Choroid plexus epithelial cell (primary cell): ENCODE measurements around the gene GNAL.
"Not testable (repeated sequence)": the region's sequence is repeated elsewhere in the genome, so short reads cannot be mapped to it uniquely, and the experiment has no call there.

Experiments used
- DNase-seq: peaks from one replicate; pipeline ENCODE4 v3.0.0-alpha.2; 2010; ENCODE audit warnings: low read depth
- H3K4me3 ChIP-seq: 2 replicates; pipeline ENCODE4 v1.5.1; 2011; ENCODE audit warnings: low read depth, mild to moderate bottlenecking, control low read depth, low read length, moderate library complexity
- TF ChIP-seq, protein P1 (sequence below): conservative IDR thresholded peaks from 2 replicates; pipeline ENCODE4 v1.5.1; 2011; ENCODE audit warnings: low read depth, mild to moderate bottlenecking, control low read depth, inconsistent platforms, low read length, moderate library complexity

Gene GNAL

DNA sequence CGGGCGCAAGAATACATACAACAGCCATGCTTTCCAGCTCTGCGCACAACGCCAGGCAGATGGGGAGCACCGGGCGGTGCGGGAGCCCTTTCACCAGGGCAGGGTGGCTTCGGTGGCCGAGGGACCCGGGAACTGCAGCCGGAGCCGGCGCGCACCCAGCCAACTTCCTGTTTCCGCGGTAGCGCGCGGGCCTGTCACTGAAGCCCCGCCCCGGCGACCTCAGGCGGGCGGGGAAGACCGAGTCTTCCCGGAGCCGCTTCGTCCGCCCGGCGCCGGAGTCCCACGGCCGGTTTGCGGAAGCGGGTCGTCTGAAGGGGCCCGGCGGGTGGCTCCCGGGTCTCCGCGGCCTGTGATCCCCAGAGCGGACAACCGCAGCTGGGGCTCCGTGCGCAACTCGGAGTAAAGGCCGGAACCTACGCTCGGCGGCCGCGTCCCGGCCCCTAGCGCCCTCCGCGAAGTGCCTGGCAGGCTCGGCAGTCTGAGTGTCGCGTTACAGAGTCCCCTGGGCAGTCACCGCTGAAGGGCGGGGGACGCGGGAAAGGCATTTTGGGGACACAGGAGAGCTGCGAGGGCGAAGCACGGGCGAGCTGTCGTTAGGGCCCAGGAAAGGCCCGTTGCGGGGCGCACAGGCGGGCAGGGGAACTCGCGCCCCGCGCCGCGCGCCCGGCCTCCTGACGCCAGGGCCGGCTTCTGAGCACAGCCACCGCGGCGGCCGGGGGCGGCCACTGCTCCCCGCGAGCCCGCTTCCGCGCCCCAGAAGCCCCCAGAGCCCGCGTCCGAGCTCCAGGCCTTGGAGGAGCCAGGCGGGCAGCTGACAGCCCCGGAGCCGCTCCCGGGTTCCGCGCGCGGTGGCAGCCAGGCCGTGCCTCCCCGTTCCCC, 219.4 kb downstream of the GNAL start, which contains the start of gene MPPE1:
TSS of gene MPPE1 (minus strand) at position 136 of the 879 bp plus-strand sequence. CDS start 11,053 bp downstream, outside the sequence.
- H3K4me3 ChIP-seq: peak within 1 kb of the TSS; percentile 90
- peak; percentile 85 for DNase-seq
- TF ChIP-seq, protein P1, sequence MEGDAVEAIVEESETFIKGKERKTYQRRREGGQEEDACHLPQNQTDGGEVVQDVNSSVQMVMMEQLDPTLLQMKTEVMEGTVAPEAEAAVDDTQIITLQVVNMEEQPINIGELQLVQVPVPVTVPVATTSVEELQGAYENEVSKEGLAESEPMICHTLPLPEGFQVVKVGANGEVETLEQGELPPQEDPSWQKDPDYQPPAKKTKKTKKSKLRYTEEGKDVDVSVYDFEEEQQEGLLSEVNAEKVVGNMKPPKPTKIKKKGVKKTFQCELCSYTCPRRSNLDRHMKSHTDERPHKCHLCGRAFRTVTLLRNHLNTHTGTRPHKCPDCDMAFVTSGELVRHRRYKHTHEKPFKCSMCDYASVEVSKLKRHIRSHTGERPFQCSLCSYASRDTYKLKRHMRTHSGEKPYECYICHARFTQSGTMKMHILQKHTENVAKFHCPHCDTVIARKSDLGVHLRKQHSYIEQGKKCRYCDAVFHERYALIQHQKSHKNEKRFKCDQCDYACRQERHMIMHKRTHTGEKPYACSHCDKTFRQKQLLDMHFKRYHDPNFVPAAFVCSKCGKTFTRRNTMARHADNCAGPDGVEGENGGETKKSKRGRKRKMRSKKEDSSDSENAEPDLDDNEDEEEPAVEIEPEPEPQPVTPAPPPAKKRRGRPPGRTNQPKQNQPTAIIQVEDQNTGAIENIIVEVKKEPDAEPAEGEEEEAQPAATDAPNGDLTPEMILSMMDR: no peak

DNA sequence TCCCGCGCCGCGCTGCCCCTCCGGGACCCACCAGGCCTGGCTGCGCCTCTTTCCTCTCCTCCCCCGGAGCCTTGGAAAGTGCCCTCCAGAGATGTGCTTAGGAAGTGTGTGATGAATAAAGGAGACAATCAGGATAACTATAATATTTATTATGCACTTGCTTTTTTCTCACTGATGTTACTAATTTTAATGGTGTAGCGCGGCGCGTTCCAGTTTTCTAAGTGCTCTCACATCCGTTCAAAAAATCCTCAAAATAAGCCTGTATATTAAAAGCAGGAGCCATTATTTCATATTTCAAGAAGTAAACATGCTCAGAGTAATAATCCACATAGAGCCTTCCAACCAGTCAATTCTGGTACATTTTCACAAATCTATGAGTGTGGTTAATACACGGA, 220.0 kb downstream of the GNAL start:
- peak overlapping the region; percentile 90 for H3K4me3 ChIP-seq
- DNase-seq: peak; percentile 38
- TF ChIP-seq, protein P1: no peak

DNA sequence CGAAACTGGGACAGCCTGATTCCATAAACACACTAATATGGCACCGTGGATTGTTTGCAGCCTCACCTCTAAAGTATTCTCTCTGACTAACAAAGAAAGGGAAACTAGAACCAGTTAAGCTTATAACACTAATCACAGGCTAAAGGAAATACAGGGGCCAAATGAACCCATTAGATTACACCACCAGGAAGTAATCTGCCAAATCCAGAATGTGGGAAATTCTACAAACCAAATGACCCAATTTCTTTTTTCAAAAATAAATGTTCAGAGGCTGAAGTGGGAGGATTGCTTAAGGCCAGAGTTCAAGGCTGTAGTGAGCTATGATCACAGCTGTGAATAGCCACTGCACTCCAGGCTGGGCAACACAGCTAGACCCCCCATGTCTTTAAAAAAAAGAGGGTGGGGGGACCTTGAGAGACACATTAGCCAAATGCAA, 220.5 kb downstream of the GNAL start:
- TF ChIP-seq, protein P1: no peak
- no peak overlapping the region for H3K4me3 ChIP-seq
- no peak for DNase-seq

DNA sequence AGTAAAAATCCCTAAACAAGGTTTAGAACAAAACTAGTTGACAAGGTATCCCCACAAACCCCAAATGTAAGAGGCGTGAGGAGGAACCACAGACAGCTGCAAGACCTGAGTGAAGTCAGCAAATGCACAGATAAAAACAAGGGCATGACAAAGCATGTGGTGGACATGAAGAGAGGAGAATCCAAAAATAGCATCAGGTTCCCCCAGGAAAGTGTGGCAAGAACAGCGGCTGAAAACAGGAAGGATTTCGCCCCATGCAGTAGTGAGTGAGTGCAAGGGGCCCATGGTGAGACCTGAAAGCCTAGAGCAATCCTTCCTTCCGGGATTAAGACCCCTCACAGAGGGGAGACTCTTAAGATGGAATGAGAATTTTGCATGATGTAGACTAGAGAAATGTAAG, 227.8 kb downstream of the GNAL start:
- H3K4me3 ChIP-seq: not testable (repeated sequence)
- DNase-seq: peak; percentile 30

DNA sequence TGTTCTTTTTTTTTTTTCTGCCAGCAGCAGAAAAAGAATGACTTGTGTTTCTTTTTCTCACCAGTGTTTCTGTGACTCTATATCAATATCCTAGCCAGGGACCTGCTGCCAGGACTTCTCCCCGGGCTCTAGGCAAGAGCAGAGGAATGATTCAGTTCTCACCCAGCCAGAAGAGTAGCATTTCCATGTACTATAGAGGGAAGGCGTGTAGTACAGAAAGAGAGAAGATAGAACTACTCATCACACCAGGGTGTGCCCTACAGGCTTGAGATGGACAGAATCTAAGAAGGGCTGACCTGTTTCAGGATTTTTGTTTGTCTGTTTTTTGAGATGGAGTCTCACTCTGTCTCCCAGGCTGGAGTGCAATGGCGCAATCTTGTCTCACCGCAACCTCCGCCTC, 230.5 kb downstream of the GNAL start:
- H3K4me3 ChIP-seq, DNase-seq: not testable (repeated sequence)

DNA sequence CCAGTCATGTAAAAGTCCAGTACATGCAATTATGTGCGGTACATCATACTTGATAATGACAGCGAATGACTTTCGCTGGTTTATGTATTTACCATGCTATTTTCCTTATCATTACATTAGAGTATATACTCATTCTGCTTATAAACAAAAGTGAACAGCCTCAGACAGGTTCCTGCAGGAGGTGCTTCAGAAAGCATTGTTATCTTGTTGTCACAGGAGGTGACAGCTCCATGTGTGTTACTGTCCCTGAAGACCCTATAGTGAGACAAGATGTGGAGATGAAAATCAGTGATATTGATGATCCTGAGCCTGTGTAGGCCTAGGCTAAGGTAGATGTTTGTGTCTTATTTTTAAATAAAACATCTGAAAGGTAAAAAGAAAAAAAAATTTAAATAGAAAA, 234.4 kb downstream of the GNAL start:
- TF ChIP-seq, protein P1: no peak
- no peak for DNase-seq
- no peak overlapping the region for H3K4me3 ChIP-seq

DNA sequence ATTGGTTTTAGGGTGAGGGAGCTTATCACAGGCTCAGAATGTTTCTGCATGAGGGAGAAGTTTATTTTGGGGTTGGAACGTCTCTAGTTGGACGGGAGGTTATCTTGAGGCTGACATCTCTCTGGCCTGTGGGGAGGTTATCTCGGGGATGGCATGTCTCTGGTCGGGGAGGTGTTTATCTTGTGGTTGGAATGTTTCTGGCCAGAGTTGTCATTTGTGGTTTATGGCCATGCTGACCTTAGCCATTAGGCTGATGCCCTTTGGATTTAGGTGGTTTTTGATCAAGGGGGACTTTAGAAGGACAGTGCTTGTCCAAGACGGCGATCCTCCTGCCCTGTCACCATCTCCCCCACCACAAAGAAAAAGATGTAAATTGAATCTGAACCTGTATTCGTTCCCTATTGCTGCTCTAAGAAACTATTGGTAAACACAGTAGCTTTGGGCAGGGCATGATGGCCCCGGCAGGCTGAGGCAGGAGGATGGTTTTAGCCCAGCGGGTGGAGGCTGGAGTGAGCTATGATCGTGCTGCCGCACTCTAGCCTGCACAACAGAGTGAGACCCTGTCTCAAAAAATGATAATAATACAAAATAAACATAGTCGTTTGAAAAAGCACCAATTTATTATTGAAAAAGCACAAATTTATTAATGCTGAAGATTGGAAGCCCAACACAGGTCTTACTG, 236.9 kb downstream of the GNAL start:
- TF ChIP-seq, protein P1: no peak
- DNase-seq: no peak
- no peak overlapping the region for H3K4me3 ChIP-seq

DNA sequence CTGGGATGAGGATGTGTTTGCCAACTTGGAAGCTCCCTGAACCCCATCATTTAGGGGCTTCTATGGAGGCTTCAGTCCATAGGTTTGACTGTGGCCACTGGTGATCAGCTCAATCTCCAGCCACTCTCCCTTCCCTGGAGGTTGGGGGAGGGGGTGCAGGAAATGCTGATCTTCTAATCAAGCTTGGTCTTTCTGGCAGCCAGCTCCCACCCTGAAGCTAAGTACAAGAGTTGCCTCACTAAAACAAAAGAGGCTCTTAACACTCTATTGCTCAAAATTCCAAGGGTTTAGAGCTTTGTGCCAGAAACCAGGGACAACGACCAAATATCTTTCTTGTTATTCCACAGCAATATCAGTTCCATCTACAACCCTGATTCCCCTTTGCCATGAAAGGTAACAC, 238.4 kb downstream of the GNAL start:
- TF ChIP-seq, protein P1: no peak
- DNase-seq: no peak
- no peak overlapping the region for H3K4me3 ChIP-seq
